Fibroblast of skin of left biceps (primary cell): ENCODE measurements around the gene RABGEF1.
"Not testable (repeated sequence)": the region's sequence is repeated elsewhere in the genome, so short reads cannot be mapped to it uniquely, and the experiment has no call there.

ENCODE experiments used
- DNase-seq, 2 experiments: peaks; one replicate each; pipeline ENCODE4 v3.0.0-alpha.2; 2013; ENCODE audit warnings: low read depth in 2 of 2

The RABGEF1 gene

GRCh38 chr7:66735154-66735553 lies 5.4 kb upstream of the RABGEF1 start:
- DNase-seq = no peak

GRCh38 chr7:66735850-66736249 lies 4.7 kb upstream of the RABGEF1 start:
- DNase-seq = no peak

GRCh38 chr7:66736892-66737291 lies 3.6 kb upstream of the RABGEF1 start:
- no peak for DNase-seq

- no peak for DNase-seq
Measured at GRCh38 chr7:66737667-66738066, 2.9 kb upstream of the RABGEF1 start.

- DNase-seq = no peak
Measured at GRCh38 chr7:66739477-66739876, 1.1 kb upstream of the RABGEF1 start.

- DNase-seq = no peak
Measured at GRCh38 chr7:66739953-66740301, 606 bp upstream of the RABGEF1 start.

- DNase-seq = not testable (repeated sequence)
Measured at GRCh38 chr7:66740980-66741709, 612 bp downstream of the RABGEF1 start.

GRCh38 chr7:66741710-66742049 lies 1.1 kb downstream of the RABGEF1 start:
- no peak for DNase-seq

- not testable (repeated sequence) for DNase-seq
Measured at GRCh38 chr7:66742298-66742697, 1.8 kb downstream of the RABGEF1 start.

GRCh38 chr7:66743920-66744319 lies 3.4 kb downstream of the RABGEF1 start:
- no peak for DNase-seq

- DNase-seq = no peak
Measured at GRCh38 chr7:66747385-66747784, 6.9 kb downstream of the RABGEF1 start.

- DNase-seq = peak; percentile 59 to 60
Measured at GRCh38 chr7:66747881-66748511, 7.5 kb downstream of the RABGEF1 start.

- DNase-seq = no peak
Measured at GRCh38 chr7:66748791-66749190, 8.3 kb downstream of the RABGEF1 start.

GRCh38 chr7:66751945-66752344 lies 11.4 kb downstream of the RABGEF1 start:
- no peak for DNase-seq

- DNase-seq = no peak
Measured at GRCh38 chr7:66754541-66754940, 14.0 kb downstream of the RABGEF1 start.

GRCh38 chr7:66755059-66755458 lies 14.5 kb downstream of the RABGEF1 start:
- not testable (repeated sequence) for DNase-seq

GRCh38 chr7:66756227-66756626 lies 15.7 kb downstream of the RABGEF1 start:
- not testable (repeated sequence) for DNase-seq

- DNase-seq = no peak
Measured at GRCh38 chr7:66756889-66757288, 16.4 kb downstream of the RABGEF1 start.

- DNase-seq = no peak
Measured at GRCh38 chr7:66757939-66758338, 17.4 kb downstream of the RABGEF1 start.

- DNase-seq = no peak
Measured at GRCh38 chr7:66758950-66759628, 18.6 kb downstream of the RABGEF1 start.

- DNase-seq = not testable (repeated sequence)
Measured at GRCh38 chr7:66763183-66763582, 22.6 kb downstream of the RABGEF1 start.

GRCh38 chr7:66763633-66764355 lies 23.3 kb downstream of the RABGEF1 start:
- peak in 1 of 2 experiments; percentile 44 for DNase-seq
